Glutamatergic neuron (in vitro differentiated cells): ENCODE results near the gene IL4I1. TPM values are rescaled to one million over a fixed set of nuclear protein-coding genes. Genes with fewer than 3 reads are reported as not detected.
A peak's percentile ranks its signal among the peaks of the same experiment; 100 is the strongest.

Source experiments
- DNase-seq: peaks from one replicate; pipeline ENCODE4 v3.0.0; 2022
- H3K27ac Mint-ChIP-seq: one replicate; pipeline ENCODE4 v1.8.0; 2020; ENCODE audit warnings: mild to moderate bottlenecking, mixed read lengths, inconsistent platforms; ENCODE audit not compliant: unreplicated experiment
- H3K27me3 Mint-ChIP-seq: one replicate; pipeline ENCODE4 v1.8.0; 2020; ENCODE audit warnings: mild to moderate bottlenecking, moderate library complexity, mixed read lengths, inconsistent platforms; ENCODE audit not compliant: unreplicated experiment
- H3K36me3 Mint-ChIP-seq: one replicate; pipeline ENCODE4 v1.8.0; 2020; ENCODE audit warnings: mild to moderate bottlenecking, mixed read lengths, inconsistent platforms; ENCODE audit not compliant: unreplicated experiment
- H3K4me1 Mint-ChIP-seq: one replicate; pipeline ENCODE4 v1.8.0; 2020; ENCODE audit warnings: mild to moderate bottlenecking, low read depth, mixed read lengths, inconsistent platforms; ENCODE audit not compliant: unreplicated experiment
- H3K4me3 Mint-ChIP-seq: one replicate; pipeline ENCODE4 v1.8.0; 2020; ENCODE audit warnings: mild to moderate bottlenecking, mixed read lengths, inconsistent platforms; ENCODE audit not compliant: unreplicated experiment
- H3K9me3 Mint-ChIP-seq: one replicate; pipeline ENCODE4 v1.8.0; 2020; ENCODE audit warnings: mild to moderate bottlenecking, moderate library complexity, mixed read lengths, inconsistent platforms; ENCODE audit not compliant: unreplicated experiment
- CTCF ChIP-seq: fragments of 200-600 bp; sonication (generic); IDR thresholded peaks from one replicate; pipeline ENCODE4 v1.5.0; 2021; ENCODE audit not compliant: partially characterized antibody, unreplicated experiment
- total RNA-seq: library from RNA; stranded (reverse); fragmentation: NEBNext Ultra II Directional; extraction: Animal tissue kit (Norgen Biotek cat#: 25700); gene quantifications from one replicate; pipeline ENCODE4 v1.2.1, GENCODE V29; 2021; ENCODE audit not compliant: unreplicated experiment

Gene IL4I1
- total RNA-seq, 1 donor from 2014 or later = 0.59 TPM

- Mint-ChIP-seq H3K9me3 (peaks cover 12% of the 10 kb centered on the region), H3K4me3 (no peak overlapping the region), H3K36me3 (no peaks in the 10 kb centered on the region), H3K4me1 (peaks cover 9% of the 10 kb centered on the region), H3K27me3 (peaks cover 17% of the 10 kb centered on the region), H3K27ac (peak overlapping the region; percentile 55)
- DNase-seq = no peak
- TF ChIP-seq CTCF = no peak
These were observed 39.4 kb downstream of the IL4I1 start for GRCh38 chr19:49857061-49857837.

GRCh38 chr19:49856574-49857021 lies 40.1 kb downstream of the IL4I1 start:
- TF ChIP-seq CTCF = no peak
- Mint-ChIP-seq H3K27me3 (peaks cover 20% of the 10 kb centered on the region), H3K4me1 (peaks cover 11% of the 10 kb centered on the region), H3K36me3 (no peaks in the 10 kb centered on the region), H3K4me3 (no peak overlapping the region), H3K27ac (no peak overlapping the region), H3K9me3 (peaks cover 12% of the 10 kb centered on the region)
- DNase-seq = no peak

- peaks cover 11% of the 10 kb centered on the region for H3K4me1 Mint-ChIP-seq
- no peak for TF ChIP-seq CTCF
- peaks cover 20% of the 10 kb centered on the region for H3K27me3 Mint-ChIP-seq
- DNase-seq = no peak
- no peak overlapping the region for H3K4me3 Mint-ChIP-seq
- H3K9me3 Mint-ChIP-seq = peaks cover 12% of the 10 kb centered on the region
- no peaks in the 10 kb centered on the region for H3K36me3 Mint-ChIP-seq
- no peak overlapping the region for H3K27ac Mint-ChIP-seq
These were observed 40.8 kb downstream of the IL4I1 start for GRCh38 chr19:49855676-49856573.

GRCh38 chr19:49855277-49855675 lies 41.4 kb downstream of the IL4I1 start:
- H3K9me3 Mint-ChIP-seq = peaks cover 15% of the 10 kb centered on the region
- peak overlapping the region; percentile 62 for H3K27ac Mint-ChIP-seq
- no peak for TF ChIP-seq CTCF
- no peaks in the 10 kb centered on the region for H3K36me3 Mint-ChIP-seq
- peaks cover 11% of the 10 kb centered on the region for H3K4me1 Mint-ChIP-seq
- DNase-seq = no peak
- H3K27me3 Mint-ChIP-seq = peaks cover 21% of the 10 kb centered on the region
- no peak overlapping the region for H3K4me3 Mint-ChIP-seq
